ENCODE measurements around the gene CYTH3.

Gene CYTH3

DNA sequence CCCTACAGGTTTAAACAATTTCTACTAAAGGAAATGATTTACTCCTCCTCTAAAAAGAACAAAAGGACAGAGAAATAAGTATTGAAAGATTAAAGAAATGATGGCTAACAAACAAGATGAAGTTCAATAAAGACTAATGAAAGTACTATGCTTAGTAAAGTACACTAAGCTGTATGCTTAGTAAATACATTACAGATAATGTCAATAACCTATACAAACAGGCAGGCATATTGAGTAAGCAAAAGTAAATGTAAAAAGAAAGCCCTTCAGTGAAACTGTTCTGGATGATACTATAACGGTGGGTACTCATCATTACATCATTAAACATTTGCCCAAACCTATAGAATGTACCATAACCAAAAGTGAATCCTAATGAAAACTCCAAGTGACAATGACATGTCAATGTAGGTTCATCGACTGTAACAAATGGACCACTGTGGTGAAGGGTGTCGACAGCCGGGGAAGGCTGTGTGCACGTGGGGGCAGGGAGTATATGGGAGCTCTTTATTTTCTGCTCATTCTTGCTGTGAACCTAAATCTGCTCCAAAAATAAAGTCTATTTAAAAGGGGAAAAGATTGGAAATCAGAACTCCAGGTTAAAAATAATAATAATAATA, 34.0 kb downstream of the CYTH3 start:
- TF ChIP-seq EZH2phosphoT487 (conservative IDR thresholded peaks at IDR 0.05; ENCODE audit: low read length): no peak
- TF ChIP-seq, protein P1, sequence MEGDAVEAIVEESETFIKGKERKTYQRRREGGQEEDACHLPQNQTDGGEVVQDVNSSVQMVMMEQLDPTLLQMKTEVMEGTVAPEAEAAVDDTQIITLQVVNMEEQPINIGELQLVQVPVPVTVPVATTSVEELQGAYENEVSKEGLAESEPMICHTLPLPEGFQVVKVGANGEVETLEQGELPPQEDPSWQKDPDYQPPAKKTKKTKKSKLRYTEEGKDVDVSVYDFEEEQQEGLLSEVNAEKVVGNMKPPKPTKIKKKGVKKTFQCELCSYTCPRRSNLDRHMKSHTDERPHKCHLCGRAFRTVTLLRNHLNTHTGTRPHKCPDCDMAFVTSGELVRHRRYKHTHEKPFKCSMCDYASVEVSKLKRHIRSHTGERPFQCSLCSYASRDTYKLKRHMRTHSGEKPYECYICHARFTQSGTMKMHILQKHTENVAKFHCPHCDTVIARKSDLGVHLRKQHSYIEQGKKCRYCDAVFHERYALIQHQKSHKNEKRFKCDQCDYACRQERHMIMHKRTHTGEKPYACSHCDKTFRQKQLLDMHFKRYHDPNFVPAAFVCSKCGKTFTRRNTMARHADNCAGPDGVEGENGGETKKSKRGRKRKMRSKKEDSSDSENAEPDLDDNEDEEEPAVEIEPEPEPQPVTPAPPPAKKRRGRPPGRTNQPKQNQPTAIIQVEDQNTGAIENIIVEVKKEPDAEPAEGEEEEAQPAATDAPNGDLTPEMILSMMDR (IDR thresholded peaks at IDR 0.05; ENCODE audit: insufficient read depth, low read length, poor library complexity, severe bottlenecking): no peak
- no peaks in the 10 kb centered on the region for H4K20me1 ChIP-seq (ENCODE audit: low read depth, low read length)

DNA sequence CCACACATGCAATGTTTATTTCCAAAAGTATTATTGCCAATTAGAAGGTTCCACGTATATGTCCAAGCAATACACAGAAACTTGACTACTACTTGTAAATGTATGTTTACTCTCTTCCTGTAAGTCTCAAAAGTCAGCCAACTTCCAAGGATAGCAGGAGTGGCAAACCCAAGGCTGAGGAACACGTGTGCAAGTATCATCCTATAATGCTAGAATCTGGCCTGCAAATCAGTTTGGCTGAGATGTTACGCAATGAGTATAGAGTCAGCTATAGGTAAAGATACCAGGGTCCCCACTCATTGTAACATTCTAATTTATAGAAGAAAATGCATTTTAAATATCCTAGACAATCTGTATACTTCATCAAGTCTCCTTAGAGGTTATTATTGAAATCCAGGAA, 34.7 kb downstream of the CYTH3 start:
- TF ChIP-seq EZH2phosphoT487 (conservative IDR thresholded peaks at IDR 0.05; ENCODE audit: low read length): no peak
- TF ChIP-seq, protein P1 (IDR thresholded peaks at IDR 0.05; ENCODE audit: insufficient read depth, low read length, poor library complexity, severe bottlenecking): no peak
- H4K20me1 ChIP-seq (ENCODE audit: low read depth, low read length): no peaks in the 10 kb centered on the region

More for the DNA sequence above, 34.0 kb downstream of the CYTH3 start:
- Histone ChIP-seq H2AFZ (ENCODE audit: low read depth, low read length, severe bottlenecking) (no peak overlapping the region), H3K36me3 (ENCODE audit: low read length) (no peaks in the 10 kb centered on the region), H3K4me3 (ENCODE audit: insufficient read depth, low read length, poor library complexity, severe bottlenecking) (no peak overlapping the region), H3F3A (ENCODE audit: insufficient read depth) (no peaks in the 10 kb centered on the region), H3K9ac (ENCODE audit: low read length) (no peak overlapping the region), H3K79me2 (ENCODE audit: insufficient read depth, low read length) (no peaks in the 10 kb centered on the region), H3K27ac (ENCODE audit: low read depth, low read length) (no peak overlapping the region), H3K9me3 (ENCODE audit: insufficient read depth, low read length) (no peaks in the 10 kb centered on the region), H3K27me3 (ENCODE audit: low read length) (no peaks in the 10 kb centered on the region), H3K9me2 (replicated peaks; ENCODE audit: insufficient read depth, low read length) (no peaks in the 10 kb centered on the region), H3K4me2 (ENCODE audit: low read depth, low read length, poor library complexity, severe bottlenecking) (no peak overlapping the region)

DNA sequence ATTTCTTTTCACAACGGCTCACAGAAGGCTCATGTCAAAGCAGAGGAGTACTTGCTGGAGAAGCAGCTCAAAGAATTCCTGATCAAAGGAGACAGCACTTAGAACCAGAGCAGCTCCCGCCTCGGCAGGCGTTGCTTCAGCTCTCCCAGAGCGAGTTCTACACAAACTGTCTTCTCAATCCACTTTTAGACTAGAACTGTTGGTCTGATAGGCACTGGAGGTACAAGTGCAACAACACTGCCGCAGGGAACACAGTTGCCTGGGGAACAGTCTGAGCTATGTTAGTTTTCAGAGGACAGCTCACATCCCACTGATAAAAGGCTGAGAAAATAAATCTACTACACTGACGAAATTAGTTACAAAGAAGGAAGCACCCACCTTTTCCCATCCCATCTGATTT, 35.4 kb downstream of the CYTH3 start:
- Histone ChIP-seq H3F3A (ENCODE audit: insufficient read depth) (no peaks in the 10 kb centered on the region), H3K9ac (ENCODE audit: low read length) (no peak overlapping the region), H3K4me3 (ENCODE audit: insufficient read depth, low read length, poor library complexity, severe bottlenecking) (no peak overlapping the region), H3K27ac (ENCODE audit: low read depth, low read length) (no peak overlapping the region), H3K9me2 (replicated peaks; ENCODE audit: insufficient read depth, low read length) (no peaks in the 10 kb centered on the region), H3K79me2 (ENCODE audit: insufficient read depth, low read length) (no peaks in the 10 kb centered on the region), H3K4me2 (ENCODE audit: low read depth, low read length, poor library complexity, severe bottlenecking) (no peak overlapping the region), H3K27me3 (ENCODE audit: low read length) (no peaks in the 10 kb centered on the region), H4K20me1 (ENCODE audit: low read depth, low read length) (no peaks in the 10 kb centered on the region), H3K36me3 (ENCODE audit: low read length) (no peaks in the 10 kb centered on the region), H2AFZ (ENCODE audit: low read depth, low read length, severe bottlenecking) (no peak overlapping the region), H3K9me3 (ENCODE audit: insufficient read depth, low read length) (no peaks in the 10 kb centered on the region)
- no peak for TF ChIP-seq EZH2phosphoT487 (conservative IDR thresholded peaks at IDR 0.05; ENCODE audit: low read length)
- TF ChIP-seq, protein P1 (IDR thresholded peaks at IDR 0.05; ENCODE audit: insufficient read depth, low read length, poor library complexity, severe bottlenecking): no peak

More for the DNA sequence above, 34.7 kb downstream of the CYTH3 start:
- no peaks in the 10 kb centered on the region for H3K9me3 ChIP-seq (ENCODE audit: insufficient read depth, low read length)
- no peak overlapping the region for H3K4me3 ChIP-seq (ENCODE audit: insufficient read depth, low read length, poor library complexity, severe bottlenecking)
- H3K27ac ChIP-seq (ENCODE audit: low read depth, low read length): no peak overlapping the region
- no peak overlapping the region for H3K4me2 ChIP-seq (ENCODE audit: low read depth, low read length, poor library complexity, severe bottlenecking)
- H3K27me3 ChIP-seq (ENCODE audit: low read length): no peaks in the 10 kb centered on the region
- no peak overlapping the region for H2AFZ ChIP-seq (ENCODE audit: low read depth, low read length, severe bottlenecking)
- H3K9me2 ChIP-seq (replicated peaks; ENCODE audit: insufficient read depth, low read length): no peaks in the 10 kb centered on the region
- no peaks in the 10 kb centered on the region for H3K36me3 ChIP-seq (ENCODE audit: low read length)
- H3F3A ChIP-seq (ENCODE audit: insufficient read depth): no peaks in the 10 kb centered on the region
- H3K79me2 ChIP-seq (ENCODE audit: insufficient read depth, low read length): no peaks in the 10 kb centered on the region
- no peak overlapping the region for H3K9ac ChIP-seq (ENCODE audit: low read length)

Data from SU-DHL-6 (cell line).